Measurements from ENCODE around the gene FBLN7.

The FBLN7 gene

DNA sequence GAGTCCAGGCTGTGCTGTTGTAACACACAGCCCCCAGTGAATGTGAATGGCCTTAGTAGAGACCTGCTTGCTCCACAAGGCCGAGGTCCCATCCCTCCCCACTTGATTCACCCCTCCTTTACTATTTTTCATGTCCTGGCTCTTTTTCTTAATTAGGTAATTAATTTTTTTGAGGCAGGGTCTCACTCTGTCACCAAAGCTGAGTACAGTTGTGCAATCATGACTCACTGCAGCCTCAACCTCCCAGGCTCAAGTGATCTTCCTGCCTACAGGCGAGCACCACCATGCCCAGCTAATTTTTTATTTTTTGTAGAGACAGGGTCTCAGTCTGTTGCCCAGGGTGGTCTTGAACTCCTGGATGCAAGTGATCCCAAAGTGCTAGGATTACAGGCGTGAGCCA lies 19.3 kb downstream of the FBLN7 start:
- FAIRE-seq: no peak

DNA sequence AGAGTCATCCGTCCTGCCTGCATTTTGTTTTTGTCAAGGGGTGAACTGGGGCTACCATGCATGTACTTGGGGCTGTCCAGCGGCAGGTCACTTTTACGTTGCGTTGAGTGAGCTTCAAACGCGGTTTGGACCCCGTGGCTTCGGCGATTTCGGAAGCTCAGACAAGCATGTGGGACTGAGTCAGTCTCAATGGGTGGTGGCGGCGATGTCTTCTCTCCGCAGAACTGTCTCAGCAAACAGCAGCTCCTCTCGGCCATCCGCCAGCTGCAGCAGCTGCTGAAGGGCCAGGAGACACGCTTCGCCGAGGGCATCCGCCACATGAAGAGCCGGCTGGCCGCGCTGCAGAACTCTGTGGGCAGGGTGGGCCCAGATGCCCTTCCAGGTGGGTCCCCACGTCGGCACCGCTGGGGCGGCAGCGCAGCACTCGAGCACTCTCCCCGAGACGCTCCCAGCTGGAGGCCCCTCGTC lies 21.3 kb downstream of the FBLN7 start:
- no peak for FAIRE-seq

DNA sequence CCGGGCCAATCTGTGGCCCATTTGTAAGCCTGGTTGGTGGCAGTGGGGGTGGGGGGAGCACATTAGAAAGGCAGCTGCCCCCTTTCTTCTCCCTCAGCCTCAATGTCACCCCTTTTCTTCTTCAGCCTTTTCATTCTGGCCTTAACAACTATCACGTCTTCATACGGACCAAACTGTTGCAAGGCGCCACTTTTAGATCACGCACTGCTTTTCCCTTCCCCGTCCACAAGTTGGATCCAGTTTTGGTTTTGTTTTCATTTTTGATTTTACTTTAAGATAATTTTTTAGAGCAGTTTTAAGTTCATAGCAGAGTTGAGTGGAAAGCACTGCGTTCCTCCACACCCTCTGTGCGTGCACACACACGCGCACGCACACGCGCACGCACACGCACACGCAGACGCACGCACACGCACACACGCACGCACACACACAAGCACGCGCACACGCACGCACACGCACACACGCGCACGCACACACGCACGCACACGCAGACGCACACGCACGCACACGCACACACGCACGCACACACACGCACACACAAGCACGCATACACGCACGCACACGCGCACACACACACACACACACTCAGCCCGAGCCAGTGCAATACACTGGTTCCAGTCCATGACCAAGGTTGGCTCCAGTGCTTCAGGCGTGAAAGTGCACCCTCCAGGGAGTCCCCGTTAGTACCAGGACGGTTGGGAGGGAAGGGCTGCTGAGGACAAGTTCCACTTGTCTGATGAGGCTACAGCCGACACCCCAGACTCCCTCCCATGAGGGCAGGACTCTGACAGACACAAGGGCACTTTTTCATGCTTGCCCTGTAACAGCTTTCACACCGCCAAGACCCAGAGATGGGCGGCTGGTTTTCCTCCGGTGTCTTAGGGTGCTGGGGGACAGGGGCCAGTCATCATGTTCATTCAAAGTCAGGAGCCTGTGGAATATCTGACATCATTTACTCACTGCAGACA lies 22.4 kb downstream of the FBLN7 start:
- no peak for FAIRE-seq

DNA sequence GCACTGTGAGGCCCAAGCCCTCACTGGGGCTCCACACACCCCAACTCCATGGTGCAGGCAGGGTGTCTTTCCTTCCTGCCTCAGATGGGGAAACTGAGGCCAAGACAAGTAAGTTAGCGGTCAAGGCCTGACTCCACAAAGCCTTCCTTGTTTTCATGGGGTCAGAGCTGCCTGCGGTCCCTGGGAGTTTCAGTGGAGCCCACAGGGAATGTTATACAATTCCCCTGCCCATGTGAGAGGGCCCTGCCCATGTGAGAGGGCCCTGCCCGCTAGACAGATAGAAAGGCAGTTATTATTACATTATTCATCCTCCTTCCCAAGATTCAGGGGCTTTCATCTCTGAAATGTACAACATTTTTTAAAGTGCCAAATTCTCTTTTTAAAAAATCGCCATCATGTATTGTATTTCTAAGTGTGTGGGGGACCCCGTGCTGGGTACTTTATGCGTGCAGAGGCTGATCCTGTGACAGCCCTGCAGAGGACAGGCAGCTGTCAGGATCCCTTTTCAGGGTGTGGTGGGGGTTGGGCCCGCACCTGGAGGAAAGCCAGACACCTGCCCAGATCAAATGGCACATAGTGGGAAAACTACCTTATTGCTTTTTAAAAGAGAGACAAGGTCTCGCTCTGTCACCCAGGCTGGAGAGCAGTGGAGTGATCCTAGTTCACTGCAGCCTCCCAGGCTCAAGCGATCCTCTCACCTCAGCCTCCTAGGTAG lies 23.4 kb downstream of the FBLN7 start:
- no peak for FAIRE-seq

DNA sequence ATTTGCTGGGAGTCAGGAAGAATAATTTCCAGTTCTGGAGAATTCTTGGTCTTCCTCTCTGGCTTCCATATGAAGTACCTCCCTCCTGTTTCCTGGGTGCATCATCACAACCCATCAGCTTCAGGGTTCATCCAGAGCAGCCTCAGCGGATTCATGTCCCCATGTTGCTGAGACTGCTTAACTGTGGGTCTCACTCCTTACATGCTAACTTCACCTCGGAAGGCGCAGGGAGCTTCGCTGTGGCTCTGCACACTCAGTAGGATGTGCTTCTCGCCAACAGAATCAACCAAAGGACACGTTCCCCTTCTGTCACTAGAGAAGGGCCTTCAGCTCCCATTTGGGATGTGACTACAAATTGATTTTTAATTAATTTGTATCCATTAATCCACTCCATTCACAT lies 24.2 kb downstream of the FBLN7 start:
- FAIRE-seq: no peak

DNA sequence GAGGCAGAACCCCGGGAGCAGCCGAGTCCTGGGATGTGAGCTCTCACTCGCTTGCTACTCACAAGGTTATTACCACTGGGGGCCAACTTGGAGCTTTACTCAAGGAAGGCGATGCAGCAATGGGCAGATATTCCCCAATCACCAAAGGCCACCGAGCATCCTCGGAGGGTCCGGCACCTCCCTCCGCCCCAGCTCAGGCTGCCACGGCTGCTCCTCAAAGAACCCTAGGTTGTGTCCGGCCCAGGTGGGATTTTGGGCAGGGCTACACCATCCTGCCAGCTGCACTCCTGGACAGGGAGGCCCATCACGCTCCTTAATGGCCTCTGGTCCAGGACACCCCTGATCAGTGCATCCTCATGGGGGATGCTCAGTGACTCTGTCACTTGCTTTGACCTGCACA lies 24.8 kb downstream of the FBLN7 start:
- no peak for FAIRE-seq

DNA sequence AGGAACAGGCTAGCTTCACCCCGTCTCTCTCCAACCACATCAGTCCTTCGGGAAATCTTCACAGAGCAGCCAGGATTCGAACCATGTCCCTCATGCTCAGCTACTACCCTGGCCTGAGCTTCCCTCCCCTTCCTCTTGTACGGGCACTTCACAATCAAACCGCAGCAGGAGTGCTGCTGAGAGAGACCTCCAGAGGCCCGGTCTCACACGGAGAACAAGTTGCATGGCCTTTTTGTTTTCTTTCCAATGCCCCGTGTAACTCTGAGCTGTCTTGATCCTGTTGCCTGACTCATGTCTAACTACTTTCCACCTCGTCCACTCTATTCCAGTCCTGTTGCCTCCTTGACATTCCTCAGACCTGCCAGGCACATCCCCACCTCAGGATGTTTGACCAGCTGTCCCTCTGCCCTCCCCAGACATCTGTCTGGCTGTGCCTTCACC lies 25.4 kb downstream of the FBLN7 start:
- FAIRE-seq: no peak

DNA sequence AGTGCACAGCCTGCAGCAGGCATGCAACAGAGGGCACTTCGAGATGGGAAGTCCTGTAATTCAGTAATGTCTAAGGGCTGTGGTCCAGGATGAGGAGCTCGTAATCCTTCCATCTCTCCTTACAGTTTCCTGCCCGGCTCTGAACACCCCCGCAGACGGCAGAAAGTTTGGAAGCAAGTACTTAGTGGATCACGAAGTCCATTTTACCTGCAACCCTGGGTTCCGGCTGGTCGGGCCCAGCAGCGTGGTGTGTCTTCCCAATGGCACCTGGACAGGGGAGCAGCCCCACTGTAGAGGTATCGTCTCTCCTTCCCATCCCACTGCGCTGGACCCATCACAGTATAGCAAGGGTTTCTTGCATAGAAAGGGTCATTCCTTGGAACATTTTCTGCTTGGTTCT lies 26.7 kb downstream of the FBLN7 start:
- FAIRE-seq: no peak

DNA sequence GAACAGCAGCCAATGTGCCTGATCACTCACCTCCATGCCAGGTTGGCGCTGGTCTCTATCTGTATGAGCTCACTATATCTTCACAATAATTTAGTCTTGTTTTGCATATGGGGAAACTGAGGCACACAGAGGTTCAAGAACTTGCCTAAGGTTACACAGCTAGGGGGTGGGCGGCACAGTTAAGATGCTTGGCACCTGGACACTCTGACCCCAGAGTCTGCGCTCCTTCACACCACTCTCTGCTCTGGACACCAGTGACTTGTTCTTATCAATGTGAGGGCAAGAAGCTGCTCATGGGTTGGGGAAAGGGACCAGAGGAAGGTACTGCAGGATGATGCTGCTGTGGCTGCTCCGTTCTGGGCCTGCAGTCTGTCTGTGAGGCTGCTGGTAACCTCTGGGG lies 27.1 kb downstream of the FBLN7 start:
- no peak for FAIRE-seq

DNA sequence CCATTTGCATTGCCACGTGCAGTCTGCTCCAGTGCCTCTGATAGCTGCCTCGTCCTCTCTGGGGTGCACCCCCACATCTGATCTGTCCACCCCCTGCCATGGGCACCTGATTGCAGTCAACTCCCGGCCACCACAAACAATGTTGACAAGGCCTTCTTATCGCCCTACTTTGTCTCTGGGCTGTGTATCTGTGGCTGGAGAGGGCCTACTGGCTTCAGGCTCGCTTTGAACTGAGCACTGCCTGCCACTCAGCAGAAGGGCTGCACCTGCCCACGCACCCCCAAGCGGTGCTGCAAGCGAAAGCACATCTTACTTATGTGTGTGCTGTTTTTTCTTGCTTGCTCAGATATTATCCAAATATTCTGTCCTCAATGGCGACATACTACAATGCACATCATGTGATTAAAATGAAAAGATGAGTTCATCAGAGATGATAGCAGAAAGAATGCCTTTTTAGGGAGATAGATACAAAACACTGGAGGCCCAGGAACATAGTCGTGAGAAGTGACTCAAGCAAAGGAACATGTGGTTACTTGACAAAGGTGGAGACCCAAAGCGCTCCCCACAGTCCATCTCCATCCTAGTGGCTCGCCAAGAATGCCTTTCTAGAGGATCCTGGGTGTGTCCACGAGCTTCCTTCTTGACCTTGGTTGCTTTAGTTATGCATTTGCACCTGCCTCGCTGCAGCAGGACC lies 28.8 kb downstream of the FBLN7 start:
- no peak for FAIRE-seq

DNA sequence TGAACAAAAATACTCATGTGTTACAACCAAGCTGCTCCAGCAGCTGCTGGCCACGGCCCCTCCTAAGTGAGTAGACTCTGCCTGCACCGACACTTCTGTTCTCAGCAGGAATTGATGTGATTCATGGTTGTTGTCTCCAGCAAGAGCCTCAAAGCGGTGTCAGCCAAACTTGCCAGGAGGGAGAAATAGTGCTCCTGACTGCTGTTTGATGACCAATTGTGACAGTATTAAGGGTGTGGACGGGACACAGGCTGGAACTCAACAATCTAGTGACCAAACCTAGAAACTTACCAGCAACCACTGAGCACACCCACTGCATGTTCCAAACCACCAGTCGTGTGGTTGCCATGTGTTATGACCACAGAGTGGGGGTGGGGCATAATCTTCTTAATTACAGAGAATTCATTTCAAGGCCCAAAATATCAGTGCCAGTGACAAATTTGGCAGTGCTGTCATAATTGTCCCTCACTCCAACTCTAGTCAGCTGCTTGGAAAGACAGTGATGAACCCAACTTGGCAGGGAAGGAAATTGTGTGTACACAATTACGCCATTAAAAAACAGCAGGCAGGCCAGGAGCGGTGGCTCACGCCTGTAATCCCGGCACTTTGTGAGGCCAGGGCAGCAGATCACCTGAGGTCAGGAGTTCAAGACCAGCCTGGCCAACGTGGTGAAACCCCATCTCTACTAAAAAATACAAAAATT lies 30.4 kb downstream of the FBLN7 start:
- FAIRE-seq: no peak

DNA sequence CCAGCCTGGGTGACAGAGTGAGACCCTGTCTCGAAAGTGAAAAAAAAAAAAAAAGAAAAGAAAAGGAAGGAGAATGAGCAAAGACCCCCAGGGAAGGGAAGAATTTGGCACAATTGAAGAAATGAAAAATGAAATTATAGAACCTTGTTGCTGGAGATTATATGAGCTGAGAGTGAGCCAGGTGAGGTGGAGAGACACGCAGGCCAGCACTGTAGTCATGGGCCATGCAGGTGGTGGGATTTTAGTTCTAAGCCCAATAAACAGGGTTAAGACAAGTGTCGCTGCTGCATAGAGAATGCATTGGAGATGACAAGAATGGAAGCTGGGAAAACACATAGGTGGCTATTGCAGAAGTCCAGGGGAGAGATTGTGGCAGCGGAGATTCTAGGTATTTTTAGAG lies 32.3 kb downstream of the FBLN7 start:
- FAIRE-seq: no peak

DNA sequence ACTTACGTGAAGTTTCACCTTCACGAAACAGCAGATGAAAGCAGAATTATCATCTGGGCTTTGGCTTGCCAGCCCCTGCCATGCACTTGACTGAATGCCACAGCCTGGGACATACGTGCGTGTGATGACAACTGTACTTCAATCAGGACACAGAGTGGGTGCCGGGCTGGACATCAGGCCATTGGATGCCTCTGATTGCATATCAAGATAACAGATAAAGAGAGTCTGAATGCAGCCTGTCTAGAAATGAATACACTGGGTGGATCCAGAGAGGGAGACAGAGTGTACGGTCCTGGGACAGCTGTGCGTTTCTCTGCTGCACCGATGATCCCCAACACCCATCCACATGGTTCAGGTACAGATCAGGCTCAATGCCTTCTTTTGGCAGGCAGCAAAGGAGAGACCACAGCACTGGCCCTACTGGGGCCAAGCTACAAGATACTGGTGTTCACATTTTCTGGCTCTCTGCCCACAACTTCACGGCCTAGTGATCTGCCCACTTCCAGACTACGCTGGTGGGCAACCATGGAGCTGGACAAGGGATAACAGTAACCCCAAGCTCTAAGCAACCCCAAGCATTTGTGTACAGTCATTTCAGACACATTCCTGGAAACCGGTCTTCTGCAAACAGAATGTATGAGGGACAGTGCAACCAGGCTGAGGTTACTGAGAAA lies 35.6 kb downstream of the FBLN7 start:
- FAIRE-seq: no peak

DNA sequence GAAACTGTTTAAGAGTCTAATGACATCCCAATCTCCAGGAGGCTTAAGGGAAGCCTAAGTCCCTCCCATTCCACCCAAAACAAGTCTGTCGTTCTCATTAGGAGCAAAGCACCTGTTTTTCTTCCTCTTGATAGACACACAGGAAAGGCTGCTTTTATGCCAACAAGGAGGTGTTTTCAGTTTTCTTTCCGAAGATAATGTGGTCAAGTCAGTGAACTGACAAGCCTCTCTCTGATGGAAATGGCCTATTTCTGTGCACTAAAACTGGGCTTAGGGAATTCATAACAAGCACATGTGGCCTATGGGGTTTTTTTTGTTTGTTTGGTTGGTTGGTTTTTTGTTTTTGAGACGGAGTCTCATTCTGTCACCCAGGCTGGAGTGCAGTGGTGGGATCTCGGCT lies 36.2 kb downstream of the FBLN7 start:
- no peak for FAIRE-seq

DNA sequence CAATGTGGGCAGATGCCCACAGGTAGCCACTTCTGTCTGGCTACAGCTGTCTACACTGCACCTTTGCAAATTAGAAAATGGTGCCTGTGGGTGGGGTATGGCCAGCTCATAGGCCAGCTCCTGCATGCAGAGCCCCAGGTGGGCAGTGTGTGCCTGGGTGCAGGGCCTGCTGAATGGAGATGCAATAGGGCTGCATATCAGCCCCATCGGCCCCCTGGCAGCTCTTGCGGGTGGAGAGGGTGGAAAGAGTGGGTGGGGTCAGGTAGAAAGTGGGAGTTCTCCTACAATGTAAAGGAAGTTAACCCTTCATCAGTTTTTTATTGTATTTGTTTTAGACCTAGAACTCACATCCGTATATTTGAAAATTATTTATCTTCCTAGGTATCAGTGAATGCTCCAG lies 37.1 kb downstream of the FBLN7 start:
- no peak for FAIRE-seq

DNA sequence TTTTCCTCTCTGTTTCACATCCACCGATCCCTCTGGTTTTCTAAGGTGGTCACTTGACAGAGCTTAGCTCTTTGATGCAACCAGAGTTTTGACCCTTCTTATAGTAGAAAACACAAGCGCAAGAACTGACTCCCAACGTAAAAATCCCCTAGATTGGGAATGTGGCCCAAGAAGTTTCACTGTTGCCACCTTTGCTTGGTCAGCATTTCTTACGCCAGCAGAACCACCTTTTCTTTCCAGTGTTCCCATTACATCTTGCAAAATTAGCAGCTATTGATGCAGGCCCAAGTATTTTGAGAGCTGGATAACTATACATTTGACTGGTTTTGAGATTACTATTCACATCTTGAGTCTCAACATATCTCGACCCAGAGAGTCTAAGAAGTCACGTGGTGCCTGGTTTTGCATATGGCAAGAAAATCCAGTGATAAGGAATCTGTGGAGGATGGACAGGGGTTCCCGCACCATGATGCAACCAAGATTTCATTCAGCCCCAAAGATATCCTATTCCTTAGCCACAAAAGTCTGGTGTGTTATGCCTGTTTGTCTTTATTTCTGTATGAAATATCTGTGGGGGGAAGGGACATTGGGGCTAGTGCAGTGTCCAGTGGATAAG lies 37.9 kb downstream of the FBLN7 start:
- FAIRE-seq: no peak

DNA sequence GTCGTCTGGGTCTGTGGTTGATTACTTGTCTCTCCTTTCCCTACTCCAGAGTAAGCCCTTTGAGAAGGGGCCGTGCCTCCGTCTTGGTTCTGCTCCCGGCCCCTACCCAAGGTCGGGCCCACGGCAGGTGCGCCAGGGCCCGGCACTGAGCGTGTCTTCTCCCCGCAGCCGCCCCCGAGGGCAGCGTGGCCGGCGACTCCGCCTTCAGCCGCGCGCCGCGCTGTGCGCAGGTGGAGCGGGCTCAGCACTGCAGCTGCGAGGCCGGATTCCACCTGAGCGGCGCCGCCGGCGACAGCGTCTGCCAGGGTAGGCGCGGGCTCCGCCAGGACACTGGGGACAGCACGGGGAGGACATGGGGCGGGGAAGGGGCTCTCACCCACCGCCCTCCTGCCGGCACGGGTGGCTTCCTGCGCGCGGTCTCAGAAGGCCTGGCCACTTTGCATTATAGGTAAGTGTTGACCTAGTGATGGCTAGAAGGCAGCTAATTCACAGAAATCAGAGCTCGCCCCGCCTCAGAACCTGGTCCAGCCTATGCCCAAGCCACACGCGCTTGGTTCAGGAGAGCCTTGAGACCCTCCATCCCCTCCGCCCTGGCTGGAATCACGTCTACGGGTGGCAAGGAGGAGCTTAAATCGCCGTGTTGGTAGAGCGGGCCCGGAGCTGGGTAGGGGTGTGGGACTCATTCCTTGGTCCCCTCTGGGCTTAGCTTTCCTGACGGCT lies 43.5 kb downstream of the FBLN7 start:
- no peak for FAIRE-seq

DNA sequence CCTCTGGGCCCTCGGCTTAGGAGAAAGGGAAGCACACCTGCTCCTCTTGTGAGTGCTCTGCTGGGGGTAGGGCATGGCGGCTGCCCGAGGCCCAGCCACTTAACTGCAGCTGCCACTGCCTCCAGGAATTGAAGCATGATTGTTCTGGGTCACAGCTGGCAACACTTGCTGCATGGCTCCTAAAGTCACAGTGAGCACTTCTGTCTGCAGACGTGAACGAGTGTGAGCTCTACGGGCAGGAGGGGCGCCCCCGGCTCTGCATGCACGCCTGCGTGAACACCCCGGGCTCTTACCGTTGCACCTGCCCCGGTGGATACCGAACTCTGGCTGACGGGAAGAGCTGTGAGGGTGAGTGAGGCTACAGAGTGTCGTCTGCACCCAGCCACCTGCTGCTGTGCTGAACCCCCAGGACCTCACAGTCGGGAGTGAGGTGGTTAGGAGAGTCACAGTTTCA lies 44.4 kb downstream of the FBLN7 start:
- no peak for FAIRE-seq

DNA sequence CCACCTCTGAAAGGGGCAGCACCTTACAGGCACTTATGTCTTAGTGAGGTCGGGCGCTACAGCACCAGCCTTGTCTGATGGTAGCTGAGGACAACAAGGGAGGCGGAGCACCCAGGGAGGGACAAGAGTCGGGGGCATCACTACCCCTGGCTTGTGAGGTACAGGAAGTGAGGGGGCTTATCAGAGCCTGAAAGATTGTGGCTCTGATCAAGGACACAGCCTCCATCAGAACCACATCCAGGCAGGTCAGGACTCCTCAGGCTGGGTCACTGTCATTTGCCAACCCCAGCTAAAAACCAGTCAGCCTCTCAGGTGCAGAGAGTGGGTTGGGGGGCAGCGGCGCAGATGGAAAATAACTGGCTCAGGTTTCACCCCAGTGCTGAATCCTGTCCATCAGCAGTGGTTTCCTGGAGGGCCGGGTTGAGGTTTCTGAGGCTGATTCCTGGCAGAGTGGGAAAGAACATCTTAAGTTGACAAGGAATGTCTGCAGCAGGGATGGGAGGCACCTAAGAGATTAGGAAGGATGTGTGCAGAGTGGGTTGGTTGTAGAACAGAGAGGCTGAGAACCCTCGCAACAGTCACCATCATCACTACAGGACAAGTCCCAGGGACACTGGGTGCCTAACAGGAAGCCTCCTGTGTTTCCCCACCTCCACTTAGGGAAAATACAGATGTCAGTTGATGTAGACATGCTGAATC lies 45.3 kb downstream of the FBLN7 start:
- FAIRE-seq: no peak

DNA sequence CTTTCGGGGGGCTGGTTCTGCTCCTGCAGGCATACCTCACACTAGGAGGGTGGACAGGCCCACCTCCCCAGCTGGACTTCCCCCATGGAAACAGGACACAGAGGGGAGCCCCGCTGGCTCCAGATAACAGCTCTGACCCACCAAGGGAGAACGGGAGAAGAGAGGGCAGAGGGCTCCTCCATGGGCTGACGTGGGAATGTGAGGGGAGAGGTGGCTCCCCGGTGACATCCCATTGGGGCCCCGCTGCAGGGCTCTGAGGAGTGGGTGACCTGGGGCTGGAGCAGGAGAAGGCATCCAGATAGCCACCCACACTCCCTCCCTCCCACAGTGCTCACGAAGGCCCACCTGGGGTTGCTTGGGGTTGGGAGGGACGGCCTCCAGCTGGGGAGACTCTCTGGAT lies 45.9 kb downstream of the FBLN7 start:
- FAIRE-seq: no peak

All from colon (tissue), 2 donors.